HG03521 (cell line): ENCODE results near the gene ID3.
A peak's percentile ranks its signal among the peaks of the same experiment; 100 is the strongest.

Experiments
- ATAC-seq: cut with Tn5 transposase; IDR thresholded peaks from one replicate; pipeline ENCODE4 v1.9.1; 2021; ENCODE audit warnings: mild to moderate bottlenecking, moderate library complexity; ENCODE audit not compliant: unreplicated experiment

The ID3 gene

GRCh38 chr1:23559136-23559984, at the start of gene ID3:
Gene ID3, minus strand, starts transcription at chr1:23559501. Its CDS starts 75 bp downstream, at chr1:23559426.
- peak; percentile 63 for ATAC-seq

- no peak for ATAC-seq
Observed at GRCh38 chr1:23607944-23608343, 48.6 kb upstream of the ID3 start.

- ATAC-seq: no peak
Observed at GRCh38 chr1:23601968-23602876, 42.9 kb upstream of the ID3 start.

GRCh38 chr1:23601135-23601967, 42.0 kb upstream of the ID3 start:
- no peak for ATAC-seq

- ATAC-seq: no peak
Observed at GRCh38 chr1:23600283-23600682, 41.0 kb upstream of the ID3 start.

- ATAC-seq: no peak
Observed at GRCh38 chr1:23599125-23599524, 39.8 kb upstream of the ID3 start.

- no peak for ATAC-seq
Observed at GRCh38 chr1:23598424-23598823, 39.1 kb upstream of the ID3 start.

GRCh38 chr1:23597635-23598388, 38.5 kb upstream of the ID3 start:
- ATAC-seq: no peak

- no peak for ATAC-seq
Observed at GRCh38 chr1:23596382-23597358, 37.4 kb upstream of the ID3 start.

GRCh38 chr1:23594927-23595353, 35.6 kb upstream of the ID3 start:
- ATAC-seq: no peak

- no peak for ATAC-seq
Observed at GRCh38 chr1:23594149-23594907, 35.0 kb upstream of the ID3 start.

- no peak for ATAC-seq
Observed at GRCh38 chr1:23593556-23594148, 34.4 kb upstream of the ID3 start.

GRCh38 chr1:23593042-23593521, 33.8 kb upstream of the ID3 start:
- ATAC-seq: no peak

GRCh38 chr1:23592209-23592892, 33.0 kb upstream of the ID3 start:
- ATAC-seq: no peak

GRCh38 chr1:23591460-23592208, 32.3 kb upstream of the ID3 start:
- peak; percentile 39 for ATAC-seq

- ATAC-seq: no peak
Observed at GRCh38 chr1:23590058-23590783, 30.9 kb upstream of the ID3 start.
